Dendritic cell treated with granulocyte-macrophage colony-stimulating factor and Interleukin-4, amounts not matched to agents 40 ng/mL and 50 ng/mL, for 4 days (primary cell): Measurements from ENCODE around the gene MACROD2.

Experiments
- H3K27ac Mint-ChIP-seq: one replicate; pipeline ENCODE4 v1.8.0; 2022; ENCODE audit warnings: mild to moderate bottlenecking, mixed read lengths
- H3K27me3 Mint-ChIP-seq: one replicate; pipeline ENCODE4 v1.8.0; 2022; ENCODE audit warnings: mild to moderate bottlenecking, mixed read lengths
- H3K36me3 Mint-ChIP-seq: one replicate; pipeline ENCODE4 v1.8.0; 2022; ENCODE audit warnings: low read depth, mixed read lengths
- H3K4me1 Mint-ChIP-seq: one replicate; pipeline ENCODE4 v1.8.0; 2022; ENCODE audit warnings: low read depth, mixed read lengths
- H3K4me3 Mint-ChIP-seq: one replicate; pipeline ENCODE4 v1.8.0; 2022; ENCODE audit warnings: mild to moderate bottlenecking, moderate library complexity, mixed read lengths
- H3K9me3 Mint-ChIP-seq: one replicate; pipeline ENCODE4 v1.8.0; 2022; ENCODE audit warnings: mixed read lengths
- intact Hi-C: fragments of 100-400 bp; cut with micrococcal nuclease; formaldehyde crosslinking; loops from one replicate; pipeline ENCODE4 v1.15.0; 2022

The MACROD2 gene

GRCh38 chr20:15220778-15221565, 1225.7 kb downstream of the MACROD2 start:
- Mint-ChIP-seq H3K27me3 (no peaks in the 10 kb centered on the region), H3K27ac (no peak overlapping the region), H3K36me3 (no peaks in the 10 kb centered on the region), H3K9me3 (peaks cover 13% of the 10 kb centered on the region), H3K4me3 (no peak overlapping the region), H3K4me1 (no peaks in the 10 kb centered on the region)
- intact Hi-C loops = no loop called here

- H3K36me3 Mint-ChIP-seq = no peaks in the 10 kb centered on the region
- intact Hi-C loops = no loop called here
- H3K4me1 Mint-ChIP-seq = no peaks in the 10 kb centered on the region
- no peaks in the 10 kb centered on the region for H3K27me3 Mint-ChIP-seq
- H3K27ac Mint-ChIP-seq = no peak overlapping the region
- no peak overlapping the region for H3K4me3 Mint-ChIP-seq
- peaks cover 12% of the 10 kb centered on the region for H3K9me3 Mint-ChIP-seq
Observed at GRCh38 chr20:15222502-15223330, 1227.4 kb downstream of the MACROD2 start.

GRCh38 chr20:15224199-15224598, 1228.9 kb downstream of the MACROD2 start:
- H3K9me3 Mint-ChIP-seq = no peaks in the 10 kb centered on the region

DNA sequence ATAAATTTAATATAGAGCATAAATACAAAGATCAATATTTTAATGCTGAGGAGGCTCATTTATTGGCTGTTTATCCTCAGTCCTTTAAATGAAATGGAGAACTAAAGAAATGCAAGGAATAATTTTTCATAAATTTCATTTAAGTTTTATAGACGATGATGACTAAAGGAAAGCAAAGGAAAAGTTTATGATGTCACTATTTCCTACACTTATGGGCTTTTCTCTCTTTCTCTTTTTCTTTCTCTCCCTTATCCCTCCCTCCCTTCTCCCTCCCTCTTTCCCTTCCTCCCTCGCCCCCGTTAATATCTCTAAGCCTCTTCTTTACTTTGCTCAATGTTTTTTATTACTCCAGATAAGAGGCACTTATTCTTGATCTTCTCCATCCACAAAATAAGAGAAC, 1231.8 kb downstream of the MACROD2 start:
- Mint-ChIP-seq H3K36me3 (no peaks in the 10 kb centered on the region), H3K27ac (no peak overlapping the region), H3K4me1 (no peaks in the 10 kb centered on the region), H3K27me3 (no peaks in the 10 kb centered on the region), H3K4me3 (no peak overlapping the region), H3K9me3 (no peaks in the 10 kb centered on the region)
- intact Hi-C loops = no loop called here

More at GRCh38 chr20:15224199-15224598, 1228.9 kb downstream of the MACROD2 start:
- H3K4me1 Mint-ChIP-seq = no peaks in the 10 kb centered on the region
- no peak overlapping the region for H3K27ac Mint-ChIP-seq
- no peak overlapping the region for H3K4me3 Mint-ChIP-seq
- intact Hi-C loops = no loop called here
- H3K36me3 Mint-ChIP-seq = no peaks in the 10 kb centered on the region
- H3K27me3 Mint-ChIP-seq = no peaks in the 10 kb centered on the region

GRCh38 chr20:15232243-15232642, 1236.9 kb downstream of the MACROD2 start:
- no peaks in the 10 kb centered on the region for H3K27me3 Mint-ChIP-seq
- no peaks in the 10 kb centered on the region for H3K36me3 Mint-ChIP-seq
- no peak overlapping the region for H3K27ac Mint-ChIP-seq
- H3K4me3 Mint-ChIP-seq = no peak overlapping the region
- H3K4me1 Mint-ChIP-seq = no peaks in the 10 kb centered on the region
- intact Hi-C loops = no loop called here
- H3K9me3 Mint-ChIP-seq = no peaks in the 10 kb centered on the region

DNA sequence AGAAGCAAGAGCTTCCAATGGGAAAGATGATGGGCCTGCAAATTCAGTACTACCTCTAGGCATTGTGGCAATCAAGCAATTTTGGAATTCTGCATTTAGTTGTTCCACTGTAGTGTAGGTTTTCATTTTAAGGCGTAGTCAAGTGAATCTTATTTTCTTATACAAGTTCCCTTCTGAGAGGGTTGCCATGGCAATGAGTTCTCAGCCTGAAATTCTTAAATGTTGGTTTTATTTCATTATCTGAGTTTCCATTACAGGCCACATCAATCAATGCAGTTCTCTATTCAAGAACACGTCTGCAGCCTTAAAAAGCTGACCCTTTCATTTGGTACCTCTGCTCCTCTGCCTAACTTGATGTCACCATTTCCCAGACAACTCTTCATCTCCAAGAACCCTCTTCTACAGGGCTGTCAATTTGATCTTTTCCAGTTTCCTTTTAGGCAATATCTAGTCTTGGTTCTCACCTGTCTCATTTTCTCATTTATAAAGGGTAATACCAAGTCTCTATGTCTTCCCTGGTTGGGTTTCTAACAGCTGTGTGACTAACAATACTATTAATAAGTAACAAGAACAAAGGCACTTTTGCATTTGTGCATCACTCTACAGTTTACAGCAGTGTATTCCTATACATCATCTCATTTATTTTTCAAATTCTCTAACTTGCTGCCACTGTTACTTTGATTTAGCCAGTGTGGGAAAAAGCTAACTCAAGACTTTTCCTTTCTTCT, 1240.3 kb downstream of the MACROD2 start:
- Mint-ChIP-seq H3K27ac (no peak overlapping the region), H3K27me3 (no peaks in the 10 kb centered on the region), H3K4me3 (no peak overlapping the region), H3K9me3 (no peaks in the 10 kb centered on the region), H3K36me3 (no peaks in the 10 kb centered on the region), H3K4me1 (no peaks in the 10 kb centered on the region)
- intact Hi-C loops = no loop called here

GRCh38 chr20:15236812-15237211, 1241.5 kb downstream of the MACROD2 start:
- Mint-ChIP-seq H3K36me3 (no peaks in the 10 kb centered on the region), H3K27ac (no peak overlapping the region), H3K4me3 (no peak overlapping the region), H3K9me3 (no peaks in the 10 kb centered on the region), H3K27me3 (no peaks in the 10 kb centered on the region), H3K4me1 (no peaks in the 10 kb centered on the region)
- intact Hi-C loops = no loop called here

GRCh38 chr20:15239542-15240206, 1244.4 kb downstream of the MACROD2 start:
- Mint-ChIP-seq H3K27me3 (no peaks in the 10 kb centered on the region), H3K36me3 (no peaks in the 10 kb centered on the region), H3K9me3 (no peaks in the 10 kb centered on the region), H3K4me1 (no peaks in the 10 kb centered on the region), H3K4me3 (no peak overlapping the region), H3K27ac (no peak overlapping the region)
- intact Hi-C loops = no loop called here

GRCh38 chr20:15240801-15241200, 1245.5 kb downstream of the MACROD2 start:
- no peaks in the 10 kb centered on the region for H3K4me1 Mint-ChIP-seq
- no peak overlapping the region for H3K4me3 Mint-ChIP-seq
- no peaks in the 10 kb centered on the region for H3K36me3 Mint-ChIP-seq
- no peaks in the 10 kb centered on the region for H3K27me3 Mint-ChIP-seq
- H3K9me3 Mint-ChIP-seq = no peaks in the 10 kb centered on the region
- no peak overlapping the region for H3K27ac Mint-ChIP-seq
- intact Hi-C loops = no loop called here

GRCh38 chr20:15241681-15242080, 1246.4 kb downstream of the MACROD2 start:
- Mint-ChIP-seq H3K27ac (no peak overlapping the region), H3K4me1 (no peaks in the 10 kb centered on the region), H3K4me3 (no peak overlapping the region), H3K36me3 (no peaks in the 10 kb centered on the region), H3K9me3 (no peaks in the 10 kb centered on the region), H3K27me3 (no peaks in the 10 kb centered on the region)
- intact Hi-C loops = no loop called here

GRCh38 chr20:15242773-15243172, 1247.5 kb downstream of the MACROD2 start:
- H3K27ac Mint-ChIP-seq = no peak overlapping the region

GRCh38 chr20:15245896-15246295, 1250.6 kb downstream of the MACROD2 start:
- Mint-ChIP-seq H3K4me1 (peaks cover 9% of the 10 kb centered on the region), H3K36me3 (no peaks in the 10 kb centered on the region), H3K27me3 (no peaks in the 10 kb centered on the region), H3K27ac (no peak overlapping the region), H3K9me3 (peaks cover 11% of the 10 kb centered on the region), H3K4me3 (no peak overlapping the region)
- intact Hi-C loops = no loop called here

More at GRCh38 chr20:15242773-15243172, 1247.5 kb downstream of the MACROD2 start:
- Mint-ChIP-seq H3K4me3 (no peak overlapping the region), H3K9me3 (no peaks in the 10 kb centered on the region), H3K27me3 (no peaks in the 10 kb centered on the region), H3K4me1 (no peaks in the 10 kb centered on the region), H3K36me3 (no peaks in the 10 kb centered on the region)
- intact Hi-C loops = no loop called here

- peaks cover 9% of the 10 kb centered on the region for H3K4me1 Mint-ChIP-seq
- H3K36me3 Mint-ChIP-seq = no peaks in the 10 kb centered on the region
- peaks cover 11% of the 10 kb centered on the region for H3K9me3 Mint-ChIP-seq
- intact Hi-C loops = no loop called here
- H3K27me3 Mint-ChIP-seq = no peaks in the 10 kb centered on the region
- H3K4me3 Mint-ChIP-seq = no peak overlapping the region
- peak overlapping the region; percentile 38 for H3K27ac Mint-ChIP-seq
Observed at GRCh38 chr20:15248618-15249395, 1253.5 kb downstream of the MACROD2 start.
